GM12878 (cell line): ENCODE results near the gene ULBP1.
"Not testable (repeated sequence)": the region's sequence is repeated elsewhere in the genome, so short reads cannot be mapped to it uniquely, and the experiment has no call there.

Experiments
- CHD2 ChIP-seq: IDR thresholded peaks from 2 replicates; pipeline ENCODE4 v1.6.1; 2011; ENCODE audit warnings: low read depth, low read length, improper control_type of control experiment, borderline replicate concordance
- CTCF ChIP-seq, 3 experiments: IDR thresholded peaks in 2 of 3; conservative IDR thresholded peaks in 1 of 3; 2 replicates each; pipeline ENCODE4 v1.5.1; 2011; ENCODE audit warnings: low read depth in 3 of 3, low read length in 3 of 3, mild to moderate bottlenecking in 3 of 3, control low read depth in 2 of 3, moderate library complexity in 2 of 3, inconsistent platforms in 1 of 3, mixed read lengths in 1 of 3; ENCODE audit not compliant: control insufficient read depth in 2 of 3, insufficient read depth in 1 of 3; ENCODE audit errors: extremely low read depth in 1 of 3
- GABPA ChIP-seq: IDR thresholded peaks from 2 replicates; pipeline ENCODE4 v1.6.1; 2014; ENCODE audit warnings: antibody characterized with exemption, low read depth, mild to moderate bottlenecking, inconsistent platforms
- GATAD2B ChIP-seq: fragments of 450-650 bp; conservative IDR thresholded peaks from 2 replicates; pipeline ENCODE4 v1.6.1; 2017; ENCODE audit warnings: low read depth, mild to moderate bottlenecking, moderate library complexity
- NFYA ChIP-seq: IDR thresholded peaks from 2 replicates; pipeline ENCODE4 v1.6.1; 2011; ENCODE audit warnings: low read depth, mild to moderate bottlenecking, low read length, improper control_type of control experiment, borderline replicate concordance
- SRF ChIP-seq, 2 experiments: IDR thresholded peaks; 2 replicates each; pipeline ENCODE4 v1.6.1; 2011; ENCODE audit warnings: low read depth in 2 of 2, low read length in 2 of 2, mild to moderate bottlenecking in 1 of 2, moderate library complexity in 1 of 2
- SUZ12 ChIP-seq: fragments of 200-600 bp; sonication (generic); IDR thresholded peaks from one replicate; pipeline ENCODE4 v1.6.1; 2018; ENCODE audit warnings: antibody characterized with exemption, mild to moderate bottlenecking; ENCODE audit not compliant: unreplicated experiment
- ZBTB33 ChIP-seq: fragments of 450-650 bp; IDR thresholded peaks from 2 replicates; pipeline ENCODE4 v1.6.1; 2017; ENCODE audit warnings: mild to moderate bottlenecking
- ZBTB4 ChIP-seq: fragments of 450-650 bp; formaldehyde crosslinking; IDR thresholded peaks from 2 replicates; pipeline ENCODE4 v1.4.0; 2022; ENCODE audit warnings: mild to moderate bottlenecking, moderate library complexity
- TF ChIP-seq, protein P1 (sequence below): IDR thresholded peaks from 2 replicates; pipeline ENCODE4 v1.6.1; 2011; ENCODE audit warnings: low read depth, low read length, improper control_type of control experiment, borderline replicate concordance

DNA sequence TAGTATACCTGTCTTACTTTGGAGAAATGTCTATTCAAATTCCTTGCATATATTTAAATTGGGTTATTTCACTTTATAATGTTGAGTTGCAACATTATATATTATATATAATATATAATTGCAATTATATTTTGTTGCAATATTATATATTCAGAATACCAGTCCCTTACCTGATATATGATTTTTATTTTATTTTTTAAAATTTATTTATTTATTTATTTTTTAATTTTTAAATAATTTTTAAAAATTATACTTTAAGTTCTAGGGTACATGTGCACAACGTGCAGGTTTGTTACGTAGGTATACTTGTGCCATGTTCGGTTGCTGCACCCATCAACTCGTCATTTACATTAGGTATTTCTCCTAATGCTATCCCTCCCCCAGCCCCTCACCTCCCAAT, 36.7 kb upstream of the ULBP1 start:
- TF ChIP-seq GATAD2B; CTCF (IDR thresholded peaks at IDR 0.05 in 2 of 3, conservative IDR thresholded peaks at IDR 0.05 in 1 of 3; ENCODE audit: control insufficient read depth in 2 of 3, extremely low read depth in 1 of 3, insufficient read depth in 1 of 3, low read depth in 3 of 3, low read length in 3 of 3); GABPA; ZBTB33; NFYA; ZBTB4; CHD2; SRF (IDR thresholded peaks at IDR 0.05; ENCODE audit: low read depth in 2 of 2, low read length in 2 of 2); SUZ12: not testable (repeated sequence)
- TF ChIP-seq, protein P1, sequence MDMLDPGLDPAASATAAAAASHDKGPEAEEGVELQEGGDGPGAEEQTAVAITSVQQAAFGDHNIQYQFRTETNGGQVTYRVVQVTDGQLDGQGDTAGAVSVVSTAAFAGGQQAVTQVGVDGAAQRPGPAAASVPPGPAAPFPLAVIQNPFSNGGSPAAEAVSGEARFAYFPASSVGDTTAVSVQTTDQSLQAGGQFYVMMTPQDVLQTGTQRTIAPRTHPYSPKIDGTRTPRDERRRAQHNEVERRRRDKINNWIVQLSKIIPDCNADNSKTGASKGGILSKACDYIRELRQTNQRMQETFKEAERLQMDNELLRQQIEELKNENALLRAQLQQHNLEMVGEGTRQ = not testable (repeated sequence)
